A549 treated with CORT108297 at 1 μM for 4 hours (cell line): ENCODE measurements around the gene BAMBI. TPM values are rescaled to one million over a fixed set of nuclear protein-coding genes. Genes with fewer than 3 reads are reported as not detected.

Experiments
- total RNA-seq: library from RNA; stranded (reverse); fragments of 200-300 nt; extraction: Qiagen RNA extraction; gene quantifications from 5 replicates; pipeline ENCODE4 v1.2.3, GENCODE V29; 2022

BAMBI gene, protein sequence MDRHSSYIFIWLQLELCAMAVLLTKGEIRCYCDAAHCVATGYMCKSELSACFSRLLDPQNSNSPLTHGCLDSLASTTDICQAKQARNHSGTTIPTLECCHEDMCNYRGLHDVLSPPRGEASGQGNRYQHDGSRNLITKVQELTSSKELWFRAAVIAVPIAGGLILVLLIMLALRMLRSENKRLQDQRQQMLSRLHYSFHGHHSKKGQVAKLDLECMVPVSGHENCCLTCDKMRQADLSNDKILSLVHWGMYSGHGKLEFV
- total RNA-seq, result 13.1 to 17.1 TPM (median 15.0 TPM) in 5 replicates

DNA sequence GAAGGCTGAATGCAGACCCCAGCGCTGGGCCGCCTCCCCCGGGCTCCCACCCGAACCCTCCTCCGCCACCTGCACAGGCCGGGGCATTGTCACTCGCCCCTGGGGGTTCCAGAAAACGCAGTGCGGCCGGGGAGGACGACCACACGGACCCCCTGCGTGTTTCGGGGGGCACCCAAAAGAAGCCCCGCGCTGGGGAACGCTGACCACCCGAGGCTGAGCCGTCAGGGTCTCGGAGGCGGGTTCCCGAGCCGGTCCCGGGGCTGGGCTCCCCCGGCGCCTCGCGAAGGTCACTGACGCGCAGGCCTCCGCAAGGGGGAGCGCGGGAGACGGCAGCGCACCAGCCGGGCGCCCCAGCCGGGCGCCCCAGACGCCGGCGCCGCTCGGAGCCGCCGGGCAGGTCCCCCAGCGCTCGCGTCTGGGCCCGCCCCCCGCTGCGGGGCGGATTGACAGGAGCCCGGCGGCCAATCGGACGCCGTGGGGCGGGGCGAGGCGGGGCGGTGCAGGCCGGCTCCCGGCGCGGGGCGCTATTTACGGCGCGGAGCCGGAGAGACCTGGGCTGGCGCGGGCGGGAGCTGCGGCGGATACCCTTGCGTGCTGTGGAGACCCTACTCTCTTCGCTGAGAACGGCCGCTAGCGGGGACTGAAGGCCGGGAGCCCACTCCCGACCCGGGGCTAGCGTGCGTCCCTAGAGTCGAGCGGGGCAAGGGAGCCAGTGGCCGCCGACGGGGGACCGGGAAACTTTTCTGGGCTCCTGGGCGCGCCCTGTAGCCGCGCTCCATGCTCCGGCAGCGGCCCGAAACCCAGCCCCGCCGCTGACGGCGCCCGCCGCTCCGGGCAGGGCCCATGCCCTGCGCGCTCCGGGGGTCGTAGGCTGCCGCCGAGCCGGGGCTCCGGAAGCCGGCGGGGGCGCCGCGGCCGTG is at the start of gene BAMBI:
TSS of gene BAMBI (plus strand) at position 554 of the 920 bp plus-strand sequence. CDS start 377 bp downstream, outside the sequence.

Other genes starting within 250 kb of the BAMBI start
- gene WAC, start 144.4 kb upstream of the BAMBI start, total RNA-seq, result 58.4 to 75.6 TPM (median 73.1 TPM) in 5 replicates